NCI-H2227 treated with DMSO at 0.1 percent for 48 hours (cell line): ENCODE results near the gene CRY1.
"Not testable (repeated sequence)": the region's sequence is repeated elsewhere in the genome, so short reads cannot be mapped to it uniquely, and the experiment has no call there.

Experiments
- DNase-seq: peaks from one replicate; lab custom pipeline; 2025; lab: John Stamatoyannopoulos, UW

Gene CRY1

GRCh38 chr12:107108366-107108765, 15.0 kb upstream of the CRY1 start:
- not testable (repeated sequence) for DNase-seq

- DNase-seq, result no peak
These were observed 14.0 kb upstream of the CRY1 start for GRCh38 chr12:107107381-107107780.

- no peak for DNase-seq
These were observed 13.1 kb upstream of the CRY1 start for GRCh38 chr12:107106241-107107025.

- no peak for DNase-seq
These were observed 12.0 kb upstream of the CRY1 start for GRCh38 chr12:107105410-107105703.

GRCh38 chr12:107103516-107103915, 10.2 kb upstream of the CRY1 start:
- no peak for DNase-seq

GRCh38 chr12:107103097-107103496, 9.7 kb upstream of the CRY1 start:
- no peak for DNase-seq

- no peak for DNase-seq
These were observed 8.9 kb upstream of the CRY1 start for GRCh38 chr12:107102294-107102693.

GRCh38 chr12:107101651-107102050, 8.3 kb upstream of the CRY1 start:
- DNase-seq, result no peak

GRCh38 chr12:107099917-107100316, 6.6 kb upstream of the CRY1 start:
- DNase-seq, result no peak

- no peak for DNase-seq
These were observed 3.2 kb upstream of the CRY1 start for GRCh38 chr12:107096571-107096970.

GRCh38 chr12:107094183-107094448, 767 bp upstream of the CRY1 start:
- DNase-seq, result no peak

- DNase-seq, result no peak
These were observed 506 bp downstream of the CRY1 start for GRCh38 chr12:107092669-107093416.

- DNase-seq, result peak; percentile 94
These were observed 1.2 kb downstream of the CRY1 start for GRCh38 chr12:107091989-107092641.

- peak; percentile 27 for DNase-seq
These were observed 2.0 kb downstream of the CRY1 start for GRCh38 chr12:107091381-107091780.

- no peak for DNase-seq
These were observed 2.6 kb downstream of the CRY1 start for GRCh38 chr12:107090711-107091110.

GRCh38 chr12:107088912-107089311, 4.4 kb downstream of the CRY1 start:
- no peak for DNase-seq

- DNase-seq, result no peak
These were observed 7.0 kb downstream of the CRY1 start for GRCh38 chr12:107086314-107086713.

GRCh38 chr12:107081778-107082177, 11.6 kb downstream of the CRY1 start:
- DNase-seq, result no peak

- no peak for DNase-seq
These were observed 13.1 kb downstream of the CRY1 start for GRCh38 chr12:107080299-107080698.

GRCh38 chr12:107079172-107080011, 14.0 kb downstream of the CRY1 start:
- no peak for DNase-seq

- not testable (repeated sequence) for DNase-seq
These were observed 20.1 kb downstream of the CRY1 start for GRCh38 chr12:107073266-107073665.

GRCh38 chr12:107066691-107067090, 26.7 kb downstream of the CRY1 start:
- no peak for DNase-seq
